Superior temporal gyrus (tissue), 1 donor: ENCODE measurements around the gene AXIN1.
"Not testable (repeated sequence)": the region's sequence is repeated elsewhere in the genome, so short reads cannot be mapped to it uniquely, and the experiment has no call there.

Experiments used
- DNase-seq: peaks from one replicate; pipeline ENCODE4 v3.0.0-alpha.2; 2016; ENCODE audit errors: extremely low spot score

AXIN1 gene

GRCh38 chr16:354291-354881 lies 1.9 kb upstream of the AXIN1 start:
- DNase-seq = no peak

DNA sequence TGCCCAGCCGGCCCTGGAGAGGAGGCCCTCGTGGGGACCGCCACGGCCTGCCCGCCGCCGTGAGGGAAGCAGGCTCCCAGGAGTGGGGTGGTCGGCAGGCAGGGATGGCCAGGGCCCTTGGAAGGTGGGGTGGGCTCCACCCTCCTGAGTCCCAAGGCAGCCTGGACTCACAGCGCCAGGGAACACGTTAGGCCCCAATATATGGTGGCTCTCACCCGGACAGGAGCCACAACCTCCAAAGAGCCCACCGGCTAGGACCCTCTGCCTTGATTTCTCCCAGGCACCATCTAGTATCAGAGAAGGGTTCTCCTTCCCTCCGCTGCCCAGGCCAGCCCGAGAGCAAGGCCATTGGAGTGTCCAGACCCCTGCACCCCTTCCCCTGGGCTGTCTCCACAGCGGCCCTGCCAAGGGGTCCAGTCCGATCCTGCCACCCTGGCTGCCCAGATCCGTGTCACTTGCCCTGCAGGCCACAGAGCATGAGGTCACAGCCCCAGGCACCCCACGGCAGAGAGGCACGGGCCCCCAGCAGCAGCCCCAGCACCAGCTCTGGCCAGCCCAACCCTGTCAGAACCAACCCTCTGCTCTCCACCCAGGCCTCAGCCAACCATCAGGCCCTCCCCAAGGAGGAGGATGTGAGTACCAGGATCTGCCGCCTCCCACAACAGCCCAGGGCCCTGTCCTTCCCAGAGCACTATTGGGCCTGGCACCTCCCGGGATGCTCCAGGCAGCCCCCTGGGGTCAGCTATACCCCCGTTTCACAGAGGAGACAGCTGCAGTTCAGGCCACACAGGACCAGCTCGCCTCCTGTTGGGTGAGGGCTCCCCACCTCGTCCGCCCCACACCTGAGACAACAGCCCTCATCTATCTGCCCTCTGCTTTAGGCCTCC lies 1.1 kb upstream of the AXIN1 start:
- no peak for DNase-seq

DNA sequence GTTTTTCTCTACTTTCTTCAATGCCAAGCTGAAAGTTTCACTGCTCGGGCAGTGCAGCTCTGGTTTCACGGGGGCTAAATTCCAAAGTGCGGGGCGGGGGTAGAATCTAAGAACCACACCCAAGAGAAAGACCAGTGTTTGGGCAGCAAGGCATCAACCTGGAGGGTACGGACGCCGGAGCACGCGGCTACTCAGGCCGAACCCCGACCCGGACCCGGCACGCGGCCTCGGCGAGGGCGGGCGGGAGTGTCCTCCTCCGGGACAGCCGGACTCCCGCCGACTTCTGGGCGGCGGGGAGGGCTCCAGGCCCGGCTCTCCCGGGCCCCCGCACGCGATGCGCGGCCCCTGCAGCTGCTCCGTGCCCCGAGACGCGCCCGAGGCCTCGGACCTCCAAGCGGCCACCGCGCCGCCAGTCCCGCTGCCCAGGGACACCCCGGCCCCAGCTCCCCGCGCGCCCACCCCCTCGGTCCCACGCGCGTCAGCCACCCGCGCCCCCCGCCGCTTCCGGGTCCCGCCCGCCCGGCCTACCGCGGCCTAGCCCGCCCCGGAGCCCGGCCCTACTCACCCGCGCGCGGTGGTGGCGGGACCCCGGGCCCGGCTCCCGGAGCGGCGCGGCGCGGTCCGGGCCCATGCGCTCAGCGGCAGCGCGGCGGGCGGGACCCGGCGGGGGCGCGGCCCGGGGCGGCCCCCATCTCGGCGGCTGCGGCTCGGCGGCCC lies 561 bp downstream of the AXIN1 start:
- no peak for DNase-seq

GRCh38 chr16:350203-350602 lies 2.3 kb downstream of the AXIN1 start:
- DNase-seq = no peak

DNA sequence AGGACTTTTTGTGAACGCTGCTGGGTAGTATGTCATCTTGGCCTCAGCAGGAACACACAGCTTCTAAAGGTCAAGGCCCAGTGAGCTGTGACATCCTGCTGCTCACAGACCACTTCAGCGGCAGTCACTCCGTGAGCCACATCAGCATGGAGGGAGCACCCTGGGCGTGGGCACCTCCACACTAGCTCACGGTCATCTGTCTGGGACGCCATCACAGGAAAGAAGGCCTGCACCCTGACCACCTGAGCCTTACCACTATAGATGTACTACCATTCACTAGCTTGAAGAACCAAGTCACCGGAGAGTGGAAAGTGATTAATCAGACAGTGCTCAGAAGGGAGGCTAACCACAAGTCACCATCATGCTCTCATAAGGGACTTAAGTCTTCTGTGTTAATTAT lies 3.3 kb downstream of the AXIN1 start:
- DNase-seq = no peak

DNA sequence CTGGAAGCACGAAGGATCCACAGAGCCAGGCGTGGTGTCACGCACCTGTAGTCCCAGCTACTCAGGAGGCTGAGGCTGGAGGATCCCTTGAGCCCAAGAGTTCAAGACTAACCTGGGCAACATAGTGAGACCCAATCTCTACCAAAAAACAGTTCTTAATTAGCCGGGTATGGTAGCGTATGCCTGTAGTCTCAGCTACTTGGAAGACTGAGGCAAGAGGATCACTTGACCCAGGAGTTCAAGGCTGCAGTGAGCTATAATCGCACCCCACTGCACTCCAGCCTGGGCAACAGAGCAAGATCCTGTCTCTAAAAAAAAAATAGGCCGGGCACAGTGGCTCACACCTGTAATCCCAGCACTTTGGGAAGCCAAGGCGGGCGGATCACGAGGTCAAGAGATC lies 4.0 kb downstream of the AXIN1 start:
- DNase-seq = not testable (repeated sequence)

- DNase-seq = no peak
These were observed 5.3 kb downstream of the AXIN1 start for GRCh38 chr16:347203-347602.

DNA sequence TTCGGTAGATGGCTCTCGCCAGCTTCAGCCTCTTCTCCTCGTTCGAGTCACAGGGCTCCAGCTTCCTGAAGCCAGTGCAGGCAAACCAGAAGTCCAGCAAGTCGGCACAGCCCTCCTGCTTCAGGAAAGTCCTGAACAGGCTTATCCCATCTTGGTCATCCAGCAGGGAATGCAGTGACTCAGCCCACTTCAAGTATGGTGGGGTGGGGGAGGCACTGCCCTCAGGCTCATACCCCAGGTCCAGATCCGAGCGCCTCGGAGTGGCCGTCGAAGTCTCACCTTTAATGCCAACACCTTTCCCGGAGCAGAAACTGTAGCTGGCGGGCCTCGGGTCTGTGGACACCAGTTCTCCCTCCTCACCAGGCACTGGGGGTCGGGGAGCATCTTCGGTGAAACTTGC lies 5.9 kb downstream of the AXIN1 start:
- no peak for DNase-seq

DNA sequence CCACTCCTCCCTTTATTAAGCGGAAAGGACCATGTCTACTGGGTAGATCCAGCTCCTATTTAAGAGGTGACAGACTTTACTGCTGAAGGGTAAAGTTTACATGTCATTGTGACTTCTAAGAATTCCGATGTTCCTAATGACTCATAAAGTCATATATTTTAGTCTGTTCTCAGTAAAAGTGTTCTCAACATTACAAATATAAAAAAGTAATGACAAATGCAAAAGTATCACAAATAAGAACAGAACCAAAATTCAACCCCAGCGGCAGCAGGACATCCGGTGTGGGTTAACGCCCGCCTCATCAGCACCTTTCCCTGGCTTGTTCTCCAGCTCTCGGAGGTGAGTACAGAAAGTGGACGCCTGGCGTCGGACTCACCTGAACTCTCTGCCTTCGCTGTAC lies 6.8 kb downstream of the AXIN1 start:
- DNase-seq = no peak

- DNase-seq = no peak
These were observed 9.9 kb downstream of the AXIN1 start for GRCh38 chr16:342455-343213.

DNA sequence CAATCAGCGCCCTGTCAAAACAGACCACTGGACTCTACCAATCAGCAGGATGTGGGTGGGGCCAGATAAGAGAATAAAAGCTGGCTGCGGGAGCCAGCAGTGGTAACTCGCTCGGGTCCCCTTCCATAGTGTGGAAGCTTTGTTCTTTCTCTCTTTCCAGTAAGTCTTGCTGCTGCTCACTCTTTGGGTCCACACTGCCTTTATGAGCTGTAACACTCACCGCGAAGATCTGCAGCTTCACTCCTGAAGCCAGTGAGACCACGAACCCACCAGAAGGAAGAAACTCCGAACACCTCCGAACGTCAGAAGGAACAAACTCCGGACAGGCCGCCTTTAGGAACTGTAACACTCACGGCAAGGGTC lies 10.6 kb downstream of the AXIN1 start:
- not testable (repeated sequence) for DNase-seq

DNA sequence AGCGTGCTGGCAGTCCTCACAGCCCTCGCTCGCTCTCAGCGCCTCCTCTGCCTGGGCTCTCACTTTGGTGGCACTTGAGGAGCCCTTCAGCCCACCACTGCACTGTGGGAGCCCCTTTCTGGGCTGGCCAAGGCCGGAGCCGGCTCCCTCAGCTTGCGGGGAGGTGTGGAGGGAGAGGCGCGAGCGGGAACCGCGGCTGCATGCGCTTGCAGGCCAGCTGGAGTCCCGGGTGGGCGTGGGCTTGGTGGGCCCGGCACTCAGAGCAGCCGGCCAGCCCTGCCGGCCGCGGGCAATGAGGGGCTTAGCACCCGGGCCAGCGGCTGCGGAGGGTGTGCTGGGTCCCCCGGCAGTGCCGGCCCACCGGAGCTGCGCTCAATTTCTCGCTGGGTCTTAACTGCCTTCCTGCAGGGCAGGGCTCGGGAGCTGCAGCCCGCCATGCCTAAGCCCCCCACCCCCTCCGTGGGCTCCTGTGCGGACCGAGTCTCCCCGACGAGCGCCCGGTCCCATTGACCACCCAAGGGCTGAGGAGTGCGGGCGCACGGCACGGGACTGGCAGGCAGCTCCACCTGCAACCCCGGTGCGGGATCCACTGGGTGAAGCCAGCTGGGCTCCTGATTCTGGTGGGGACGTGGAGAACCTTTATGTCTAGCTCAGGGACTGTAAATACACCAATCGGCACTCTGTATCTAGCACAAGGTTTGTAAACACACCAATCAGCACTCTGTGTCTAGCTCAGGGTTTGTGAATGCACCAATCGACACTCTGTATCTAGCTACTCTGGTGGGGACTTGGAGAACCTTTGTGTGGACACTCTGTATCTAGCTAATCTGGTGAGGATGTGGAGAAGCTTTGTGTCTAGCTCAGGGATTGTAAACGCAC lies 11.2 kb downstream of the AXIN1 start:
- DNase-seq = not testable (repeated sequence)

- DNase-seq = no peak
These were observed 12.0 kb downstream of the AXIN1 start for GRCh38 chr16:340370-341091.

DNA sequence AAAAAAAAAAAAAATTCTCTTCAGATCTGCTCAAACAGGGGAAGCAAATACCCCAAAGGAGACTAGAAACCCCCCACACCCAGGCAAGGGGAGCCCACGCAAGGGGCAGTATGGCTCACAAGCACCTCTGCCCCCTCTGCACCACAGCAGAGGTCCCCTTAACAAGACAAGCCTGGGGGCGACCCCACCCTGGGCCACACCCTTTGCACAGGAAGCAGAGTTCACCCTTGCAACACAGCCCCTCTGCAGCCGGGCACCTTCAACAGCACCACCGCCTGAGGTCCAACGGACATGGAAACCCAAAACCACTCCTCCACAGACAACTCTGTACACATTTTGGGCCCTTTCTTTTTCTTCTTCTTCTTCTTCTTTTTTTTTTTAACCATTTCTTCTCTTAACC lies 12.8 kb downstream of the AXIN1 start:
- DNase-seq = no peak

- no peak for DNase-seq
These were observed 14.4 kb downstream of the AXIN1 start for GRCh38 chr16:337975-338575.

DNA sequence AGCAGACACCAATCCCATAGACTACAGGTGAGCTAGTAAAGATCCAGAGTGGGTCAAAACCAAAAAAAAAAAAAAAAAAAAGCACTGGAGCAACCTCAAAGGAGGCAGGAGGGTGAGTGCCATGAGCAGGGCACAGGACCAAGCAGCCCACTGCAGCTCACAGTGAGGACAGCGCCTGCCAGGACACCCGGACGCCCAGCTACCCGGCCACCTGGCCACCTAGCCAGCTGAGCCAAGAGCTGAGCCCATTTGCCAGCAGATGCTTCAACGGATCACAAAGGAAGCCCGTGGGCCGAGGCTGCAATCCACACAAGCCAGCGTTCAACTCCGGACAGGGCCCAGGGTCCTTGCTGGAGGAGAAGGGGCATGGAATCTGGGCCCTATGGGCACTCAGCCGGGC lies 15.1 kb downstream of the AXIN1 start:
- DNase-seq = no peak

- DNase-seq = no peak
These were observed 16.3 kb downstream of the AXIN1 start for GRCh38 chr16:336269-336668.

DNA sequence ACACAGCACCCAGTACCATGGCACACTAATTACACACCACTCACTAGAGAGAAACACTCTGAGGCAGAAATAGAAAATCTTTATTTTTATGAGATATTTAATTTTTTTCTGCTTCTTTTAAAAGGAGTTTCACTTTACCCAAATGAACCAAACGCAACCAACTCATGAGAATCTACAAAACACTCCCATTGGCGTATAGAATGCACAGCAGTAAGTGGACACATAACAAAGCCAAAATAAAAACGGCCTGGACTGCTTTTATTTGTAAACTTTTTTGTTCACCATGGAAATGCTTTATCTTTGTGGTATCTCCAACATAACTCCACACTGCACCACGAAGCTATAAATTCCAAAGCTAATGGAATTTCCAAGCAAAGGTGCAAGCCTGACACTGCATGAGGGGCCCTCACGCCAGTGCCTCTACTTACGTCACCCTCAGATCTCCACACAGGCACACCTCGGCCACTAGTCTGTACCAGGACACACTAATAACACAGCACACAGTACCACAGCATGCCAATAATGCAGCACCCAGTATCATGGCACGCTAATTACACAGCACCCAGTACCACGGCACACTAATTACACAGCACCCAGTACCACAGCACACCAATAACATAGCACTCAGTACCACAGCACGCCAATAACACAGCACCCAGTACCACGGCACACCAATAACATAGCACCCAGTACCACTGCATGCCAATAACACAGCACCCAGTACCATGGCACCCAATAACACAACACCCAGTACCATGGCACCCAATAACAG lies 17.5 kb downstream of the AXIN1 start:
- DNase-seq = not testable (repeated sequence)

- DNase-seq = not testable (repeated sequence)
These were observed 18.2 kb downstream of the AXIN1 start for GRCh38 chr16:334164-334832.
